Endodermal cell (in vitro differentiated cells): ENCODE data around the gene ARF3. TPM values are rescaled to one million over a fixed set of nuclear protein-coding genes. Genes with fewer than 3 reads are reported as not detected.

ENCODE experiments used
- DNase-seq: peaks from one replicate; pipeline ENCODE4 v3.0.0-alpha.2; 2017
- H3K27ac ChIP-seq: 2 replicates; pipeline ENCODE4 v1.5.1; 2013; ENCODE audit warnings: mild to moderate bottlenecking, low read depth, low read length, moderate library complexity
- H3K27me3 ChIP-seq: 2 replicates; pipeline ENCODE4 v1.6.1; 2013; ENCODE audit warnings: mild to moderate bottlenecking, low read length, moderate library complexity; ENCODE audit not compliant: insufficient read depth, control insufficient read depth, poor library complexity, severe bottlenecking
- H3K36me3 ChIP-seq: 2 replicates; pipeline ENCODE4 v1.7.0; 2013; ENCODE audit warnings: mild to moderate bottlenecking, low read length, moderate library complexity; ENCODE audit not compliant: control insufficient read depth, insufficient read depth
- H3K4me1 ChIP-seq: one replicate; pipeline ENCODE4 v1.7.0; 2013; ENCODE audit warnings: low read length; ENCODE audit not compliant: control insufficient read depth, insufficient read depth
- H3K4me3 ChIP-seq: 2 replicates; pipeline ENCODE4 v1.5.1; 2013; ENCODE audit warnings: mild to moderate bottlenecking, low read length, moderate library complexity
- H3K9ac ChIP-seq: 2 replicates; pipeline ENCODE4 v1.6.1; 2013; ENCODE audit warnings: mild to moderate bottlenecking, low read length, moderate library complexity; ENCODE audit not compliant: poor library complexity, severe bottlenecking; ENCODE audit errors: extremely low read depth
- H3K9me3 ChIP-seq: 2 replicates; pipeline ENCODE4 v1.6.1; 2013; ENCODE audit warnings: mild to moderate bottlenecking, low read length, moderate library complexity; ENCODE audit not compliant: control insufficient read depth
- H3K27ac Mint-ChIP-seq: 2 replicates; pipeline ENCODE4 v1.8.0; 2020; ENCODE audit warnings: mixed read lengths
- H3K27me3 Mint-ChIP-seq: 2 replicates; pipeline ENCODE4 v1.8.0; 2021; ENCODE audit warnings: mild to moderate bottlenecking, mixed read lengths; ENCODE audit not compliant: insufficient read depth
- H3K36me3 Mint-ChIP-seq: 2 replicates; pipeline ENCODE4 v1.8.0; 2020; ENCODE audit warnings: low read depth, mixed read lengths
- H3K4me1 Mint-ChIP-seq: 2 replicates; pipeline ENCODE4 v1.8.0; 2020; ENCODE audit warnings: mixed read lengths
- H3K4me3 Mint-ChIP-seq: 2 replicates; pipeline ENCODE4 v1.8.0; 2020; ENCODE audit warnings: mild to moderate bottlenecking, moderate library complexity, mixed read lengths
- H3K9me3 Mint-ChIP-seq: 2 replicates; pipeline ENCODE4 v1.8.0; 2020; ENCODE audit warnings: mild to moderate bottlenecking, mixed read lengths
- CTCF ChIP-seq: fragments of 200-600 bp; sonication (generic); conservative IDR thresholded peaks from 2 replicates; pipeline ENCODE4 v1.5.0; 2021; ENCODE audit warnings: antibody characterized with exemption, mild to moderate bottlenecking
- WGBS, 2 experiments: methylation state at CpG; one replicate each; pipeline versions ENCODE4 v1.1.5 to v1.1.7; 2013; ENCODE audit warnings: missing lambda C conversion rate in 2 of 2, mixed read lengths in 1 of 2; ENCODE audit not compliant: insufficient coverage in 1 of 2, insufficient read length in 1 of 2; 5-methylcytosine and 5-hydroxymethylcytosine counted together
- total RNA-seq, 2 donors: library from RNA; stranded (reverse); fragmentation: NEBNext Ultra II Directional in 1 of 2; extraction: Animal tissue kit (Norgen Biotek cat#: 25700) in 1 of 2; gene quantifications; 2 replicates in 1 of 2; 3 replicates in 1 of 2; pipeline ENCODE4 v1.2.1, GENCODE V29; 2021

Gene ARF3
- total RNA-seq, 2 donors from 2014 or later = 237 to 288 TPM

GRCh38 chr12:48961801-48962200 lies 4.5 kb upstream of the ARF3 start:
- no peak overlapping the region for H3K27ac Mint-ChIP-seq
- no peaks in the 10 kb centered on the region for H3K27me3 ChIP-seq
- H3K9me3 ChIP-seq = no peaks in the 10 kb centered on the region
- H3K4me3 Mint-ChIP-seq = no peak overlapping the region
- peaks cover 12% of the 10 kb centered on the region for H3K4me1 Mint-ChIP-seq
- H3K27me3 Mint-ChIP-seq = peaks cover 11% of the 10 kb centered on the region
- H3K4me3 ChIP-seq = no peak overlapping the region
- no peaks in the 10 kb centered on the region for H3K36me3 Mint-ChIP-seq
- no peaks in the 10 kb centered on the region for H3K4me1 ChIP-seq
- no peaks in the 10 kb centered on the region for H3K9me3 Mint-ChIP-seq
- H3K27ac ChIP-seq = no peak overlapping the region
- H3K36me3 ChIP-seq = no peaks in the 10 kb centered on the region
- DNase-seq = no peak
- TF ChIP-seq CTCF = no peak
- no peak overlapping the region for H3K9ac ChIP-seq

- Histone ChIP-seq H3K27ac (no peak overlapping the region), H3K4me3 (no peak overlapping the region), H3K9ac (no peak overlapping the region), H3K27me3 (no peaks in the 10 kb centered on the region), H3K4me1 (no peaks in the 10 kb centered on the region), H3K9me3 (no peaks in the 10 kb centered on the region), H3K36me3 (no peaks in the 10 kb centered on the region)
- no peak overlapping the region for H3K27ac Mint-ChIP-seq
- peaks cover 9% of the 10 kb centered on the region for H3K27me3 Mint-ChIP-seq
- H3K4me3 Mint-ChIP-seq = no peak overlapping the region
- WGBS, 2 experiments = 53 to 66% methylated on average over 3 to 4 of the region's 4 CpGs
- H3K4me1 Mint-ChIP-seq = peaks cover 12% of the 10 kb centered on the region
- TF ChIP-seq CTCF = no peak
- H3K9me3 Mint-ChIP-seq = no peaks in the 10 kb centered on the region
- DNase-seq = no peak
- no peaks in the 10 kb centered on the region for H3K36me3 Mint-ChIP-seq
These were observed 4.0 kb upstream of the ARF3 start for GRCh38 chr12:48961331-48961730.

GRCh38 chr12:48960834-48961233 lies 3.5 kb upstream of the ARF3 start:
- H3K4me3 ChIP-seq = no peak overlapping the region
- no peak overlapping the region for H3K27ac Mint-ChIP-seq
- H3K27me3 ChIP-seq = no peaks in the 10 kb centered on the region
- H3K36me3 ChIP-seq = peaks cover 1% of the 10 kb centered on the region
- peaks cover 8% of the 10 kb centered on the region for H3K27me3 Mint-ChIP-seq
- DNase-seq = no peak
- no peaks in the 10 kb centered on the region for H3K9me3 Mint-ChIP-seq
- no peak overlapping the region for H3K4me3 Mint-ChIP-seq
- H3K9ac ChIP-seq = no peak overlapping the region
- H3K4me1 ChIP-seq = no peaks in the 10 kb centered on the region
- H3K9me3 ChIP-seq = no peaks in the 10 kb centered on the region
- peaks cover 17% of the 10 kb centered on the region for H3K4me1 Mint-ChIP-seq
- 81 to 87% methylated on average over 3 of the region's 3 CpGs for WGBS, 2 experiments
- no peak overlapping the region for H3K27ac ChIP-seq
- H3K36me3 Mint-ChIP-seq = peaks cover 2% of the 10 kb centered on the region
- TF ChIP-seq CTCF = no peak
